ENCODE measurements around the gene CRY2.
A peak's percentile ranks its signal among the peaks of the same experiment; 100 is the strongest.

Gene CRY2

DNA sequence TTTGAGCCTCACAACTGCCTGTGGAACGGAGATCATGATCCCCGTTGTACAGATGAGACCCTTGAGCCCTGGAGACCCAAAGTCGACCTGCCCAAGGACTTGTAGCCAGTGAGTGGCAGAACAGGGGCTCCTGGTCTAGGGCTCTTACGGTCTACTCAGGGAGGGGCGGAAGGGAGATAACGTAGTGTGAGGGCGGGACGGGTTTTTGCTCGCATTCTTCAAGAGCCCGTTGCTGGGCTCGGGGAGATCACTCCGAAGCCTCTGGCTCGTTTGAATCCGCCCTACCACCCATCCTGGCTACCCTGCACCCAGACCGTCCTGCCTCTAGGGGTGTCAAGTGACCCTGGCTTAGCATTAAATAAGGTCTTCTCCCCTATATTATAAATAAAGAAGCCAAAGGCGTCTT lies 639 bp downstream of the CRY2 start:
- DNase-seq (ENCODE audit: low read depth in 4 of 4, low spot score in 1 of 4), result peak in 3 of 4 experiments; percentile 2 to 14 (median 10)

DNA sequence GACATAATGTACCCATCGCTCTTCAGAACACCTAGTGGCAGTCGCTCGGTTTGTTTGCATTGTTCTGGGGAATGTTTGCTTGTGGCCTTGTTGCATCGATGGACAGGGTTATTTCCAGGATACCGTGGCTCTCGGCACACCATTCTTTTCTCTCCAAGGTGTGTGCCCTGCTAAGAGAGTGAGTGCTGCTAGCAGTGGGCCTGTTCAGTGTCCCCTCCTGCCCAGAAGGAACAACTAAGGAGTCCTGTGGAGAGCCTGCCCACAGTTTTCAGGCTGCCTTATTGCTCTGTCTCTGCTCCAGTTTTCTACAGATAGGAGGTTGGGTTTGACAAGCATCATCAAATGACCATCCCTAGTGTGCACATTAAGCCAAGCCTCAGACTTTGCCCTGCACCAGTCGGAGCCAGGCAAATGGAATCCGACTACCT lies 1.4 kb downstream of the CRY2 start:
- no peak for DNase-seq (ENCODE audit: low read depth in 4 of 4, low spot score in 1 of 4)

GRCh38 chr11:45850446-45850845 lies 3.2 kb downstream of the CRY2 start:
- no peak for DNase-seq (ENCODE audit: low read depth in 4 of 4, low spot score in 1 of 4)

DNA sequence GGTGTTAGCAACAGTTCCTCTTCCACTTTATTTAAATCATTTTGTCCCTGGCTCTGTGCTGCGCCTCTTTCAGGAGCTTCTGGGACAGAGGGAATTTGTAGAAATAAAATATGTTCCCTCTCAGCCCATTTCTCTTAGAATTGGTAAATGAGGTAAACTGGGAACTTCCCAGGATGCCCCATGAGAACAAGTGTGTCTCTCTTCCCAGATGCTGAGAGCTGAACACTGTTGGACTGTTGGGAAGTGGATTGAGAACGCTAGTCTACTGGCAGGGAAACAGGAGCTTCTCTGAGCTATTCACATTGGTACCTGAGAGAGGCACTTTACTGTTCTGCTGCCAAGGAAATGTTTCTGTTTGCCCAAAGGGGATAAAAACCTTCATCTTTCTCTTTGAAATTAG lies 4.0 kb downstream of the CRY2 start:
- DNase-seq (ENCODE audit: low read depth in 4 of 4, low spot score in 1 of 4), result no peak

- no peak for DNase-seq (ENCODE audit: low read depth in 4 of 4, low spot score in 1 of 4)
Measured at GRCh38 chr11:45852018-45852711, 4.9 kb downstream of the CRY2 start.

DNA sequence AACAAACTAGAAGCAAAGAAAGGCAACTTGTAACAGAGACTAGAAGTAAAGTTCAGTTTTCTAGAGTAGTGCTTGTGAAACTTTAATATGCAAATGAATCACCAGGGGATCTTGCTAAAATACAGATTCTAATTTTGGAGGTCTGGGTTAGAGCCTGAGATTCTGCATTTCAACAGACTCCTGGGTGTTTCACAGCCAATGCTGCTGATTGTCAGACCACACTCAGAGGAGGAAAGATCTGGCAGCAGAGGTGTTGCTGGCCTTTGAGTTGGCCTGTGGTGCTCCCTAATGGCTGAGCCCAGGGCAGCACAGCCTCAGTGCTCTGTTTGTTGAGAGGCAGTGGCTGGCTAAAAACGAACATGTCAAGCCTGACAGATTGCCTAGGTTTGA lies 5.4 kb downstream of the CRY2 start:
- DNase-seq (ENCODE audit: low read depth in 4 of 4, low spot score in 1 of 4), result no peak

- DNase-seq (ENCODE audit: low read depth in 4 of 4, low spot score in 1 of 4), result no peak
Measured at GRCh38 chr11:45853332-45854219, 6.3 kb downstream of the CRY2 start.

DNA sequence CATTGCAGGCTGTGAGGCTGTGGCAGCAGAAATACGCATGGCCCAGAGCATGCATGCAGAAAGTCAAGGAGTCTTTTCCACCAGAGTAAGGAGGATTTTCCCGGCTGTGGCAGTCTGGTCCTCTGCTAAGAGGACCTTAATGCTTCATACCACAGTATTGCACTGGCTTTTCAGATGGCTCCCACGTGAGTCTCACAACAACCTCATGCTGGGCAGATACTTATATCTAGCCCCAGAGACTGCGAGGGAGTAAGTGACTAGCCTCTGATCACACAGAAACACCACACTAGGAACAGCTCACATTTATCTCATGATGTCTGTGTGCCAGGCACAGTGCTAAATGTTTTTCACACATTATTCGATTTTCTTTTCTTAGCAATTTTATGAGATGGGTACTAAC lies 8.0 kb downstream of the CRY2 start:
- no peak for DNase-seq (ENCODE audit: low read depth in 4 of 4, low spot score in 1 of 4)

- DNase-seq (ENCODE audit: low read depth in 4 of 4, low spot score in 1 of 4), result no peak
Measured at GRCh38 chr11:45856044-45856468, 8.8 kb downstream of the CRY2 start.

DNA sequence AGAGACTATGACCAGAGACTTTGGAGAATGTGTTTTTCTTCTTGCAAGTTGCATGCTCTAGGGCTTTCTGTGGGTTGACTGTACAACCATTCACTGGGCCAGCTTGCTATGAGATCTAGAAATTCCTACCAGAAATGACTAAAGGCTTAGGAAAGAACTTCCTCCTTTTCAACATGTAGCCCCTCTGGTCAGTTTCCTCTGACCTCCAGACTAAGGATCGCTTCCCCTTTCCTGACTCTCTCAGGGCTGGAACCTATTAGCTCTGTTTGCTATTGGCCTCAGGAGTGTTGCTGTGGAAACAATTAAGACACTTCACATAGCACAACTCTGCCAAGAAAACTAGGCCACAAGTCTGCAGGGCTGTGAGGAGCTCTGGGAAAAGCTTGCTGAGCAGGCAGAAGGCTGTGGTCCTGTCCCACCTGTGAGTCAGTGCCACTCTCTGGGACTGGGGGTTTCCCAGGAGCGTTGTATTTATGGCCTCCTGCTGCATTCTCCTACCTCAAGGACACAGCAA lies 10.7 kb downstream of the CRY2 start:
- DNase-seq (ENCODE audit: low read depth in 4 of 4, low spot score in 1 of 4), result no peak

DNA sequence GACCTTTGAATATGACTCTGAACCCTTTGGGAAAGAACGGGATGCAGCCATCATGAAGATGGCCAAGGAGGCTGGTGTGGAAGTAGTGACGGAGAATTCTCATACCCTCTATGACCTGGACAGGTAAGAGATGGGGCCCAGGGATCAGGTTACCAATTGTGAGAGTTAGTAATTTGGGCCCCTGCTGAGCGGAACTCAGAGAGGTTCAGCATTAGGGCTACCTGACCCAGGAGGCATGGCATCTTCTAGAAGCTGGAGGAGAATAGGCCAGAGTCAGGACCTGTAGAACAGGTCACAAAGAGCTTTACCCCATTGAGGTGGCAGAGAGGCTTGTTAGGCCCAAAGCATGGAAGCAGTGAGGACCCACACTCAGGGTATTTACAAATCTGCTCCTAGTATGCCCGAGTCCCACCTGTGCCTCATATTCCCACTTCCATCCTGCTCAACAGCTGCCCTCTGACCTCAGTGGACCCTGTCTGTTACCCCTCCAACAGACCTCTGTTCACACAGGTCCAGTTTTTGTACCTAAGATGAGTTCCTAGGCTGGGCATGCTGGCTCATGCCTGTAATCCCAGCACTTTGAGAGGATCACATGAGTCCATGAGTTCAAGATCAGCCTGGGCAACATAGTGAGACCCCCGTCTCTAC lies 11.6 kb downstream of the CRY2 start:
- no peak for DNase-seq (ENCODE audit: low read depth in 4 of 4, low spot score in 1 of 4)

DNA sequence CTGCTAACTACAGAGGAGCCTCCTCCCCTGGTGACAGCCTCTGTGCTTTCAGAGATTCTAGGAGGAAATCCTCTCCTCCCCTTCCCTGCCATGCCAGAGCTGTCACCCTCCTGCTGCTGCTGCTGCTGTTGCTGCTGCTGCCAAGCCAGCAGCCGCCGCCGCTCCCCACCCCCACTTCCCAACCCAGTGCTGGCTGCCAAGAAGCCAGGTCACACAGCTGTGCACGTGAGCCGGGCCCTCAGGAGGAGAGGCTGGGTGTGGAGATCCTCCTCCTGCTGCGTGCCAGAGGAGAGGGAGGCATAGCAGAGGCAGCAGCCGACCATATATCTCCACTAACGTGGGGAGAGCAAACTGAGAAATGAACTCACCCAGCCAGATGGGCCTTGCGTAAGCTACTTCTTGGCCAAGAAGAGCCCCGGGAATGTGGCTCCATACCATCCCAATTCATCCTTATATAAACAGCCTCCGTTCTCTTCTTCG lies 12.4 kb downstream of the CRY2 start:
- DNase-seq (ENCODE audit: low read depth in 4 of 4, low spot score in 1 of 4), result no peak

GRCh38 chr11:45860348-45860747 lies 13.1 kb downstream of the CRY2 start:
- no peak for DNase-seq (ENCODE audit: low read depth in 4 of 4, low spot score in 1 of 4)

DNA sequence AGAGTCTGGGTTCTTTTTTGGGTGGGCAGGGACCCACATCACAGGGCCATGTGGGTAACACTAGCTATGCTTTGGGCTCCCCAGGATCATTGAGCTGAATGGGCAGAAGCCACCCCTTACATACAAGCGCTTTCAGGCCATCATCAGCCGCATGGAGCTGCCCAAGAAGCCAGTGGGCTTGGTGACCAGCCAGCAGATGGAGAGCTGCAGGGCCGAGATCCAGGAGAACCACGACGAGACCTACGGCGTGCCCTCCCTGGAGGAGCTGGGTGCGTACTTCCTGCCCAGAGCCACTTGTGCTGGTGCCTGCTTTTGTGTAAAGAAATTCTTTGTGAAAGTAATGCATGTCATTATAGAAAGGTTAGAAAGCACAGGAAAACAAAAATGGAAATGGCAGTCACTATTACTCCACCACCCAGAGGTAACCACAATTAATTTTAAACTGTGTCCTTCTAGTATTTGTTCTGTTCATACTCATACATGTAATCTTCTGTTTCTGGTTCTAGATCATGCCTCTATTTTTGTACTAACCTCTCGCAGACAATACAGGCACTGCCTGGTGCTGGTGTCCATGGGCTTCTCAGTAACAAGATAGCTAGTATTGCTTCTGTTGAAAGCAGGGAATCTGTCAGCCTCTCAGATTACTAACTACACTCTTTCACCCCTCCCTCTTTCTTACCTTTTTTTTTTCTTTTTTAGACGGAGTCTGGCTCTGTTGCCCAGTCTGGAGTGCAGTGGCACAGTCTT lies 13.7 kb downstream of the CRY2 start:
- no peak for DNase-seq (ENCODE audit: low read depth in 4 of 4, low spot score in 1 of 4)

- DNase-seq (ENCODE audit: low read depth in 4 of 4, low spot score in 1 of 4), result no peak
Measured at GRCh38 chr11:45864041-45864440, 16.8 kb downstream of the CRY2 start.

DNA sequence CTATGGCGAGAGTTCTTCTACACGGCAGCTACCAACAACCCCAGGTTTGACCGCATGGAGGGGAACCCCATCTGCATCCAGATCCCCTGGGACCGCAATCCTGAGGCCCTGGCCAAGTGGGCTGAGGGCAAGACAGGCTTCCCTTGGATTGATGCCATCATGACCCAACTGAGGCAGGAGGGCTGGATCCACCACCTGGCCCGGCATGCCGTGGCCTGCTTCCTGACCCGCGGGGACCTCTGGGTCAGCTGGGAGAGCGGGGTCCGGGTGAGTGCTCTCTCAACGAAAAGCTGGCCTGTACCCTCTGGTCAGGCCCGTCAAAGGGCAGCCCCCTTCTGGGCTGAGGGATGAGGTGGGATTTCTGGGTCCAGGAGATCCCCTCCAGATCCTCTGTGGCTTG lies 22.3 kb downstream of the CRY2 start:
- DNase-seq (ENCODE audit: low read depth in 4 of 4, low spot score in 1 of 4), result no peak

GRCh38 chr11:45870706-45871105 lies 23.4 kb downstream of the CRY2 start:
- no peak for DNase-seq (ENCODE audit: low read depth in 4 of 4, low spot score in 1 of 4)

- DNase-seq (ENCODE audit: low read depth in 4 of 4, low spot score in 1 of 4), result no peak
Measured at GRCh38 chr11:45871638-45872037, 24.4 kb downstream of the CRY2 start.

GRCh38 chr11:45872651-45873356 lies 25.5 kb downstream of the CRY2 start:
- no peak for DNase-seq (ENCODE audit: low read depth in 4 of 4, low spot score in 1 of 4)

- DNase-seq (ENCODE audit: low read depth in 4 of 4, low spot score in 1 of 4), result no peak
Measured at GRCh38 chr11:45876401-45876800, 29.1 kb downstream of the CRY2 start.
